HEK293 (cell line): ENCODE results near the gene FIG4.

ENCODE experiments used
- CTCF ChIA-PET: fragments of 350-600 bp; formaldehyde crosslinking; extraction: SDS; loops from one replicate; lab custom pipeline; 2021; ENCODE audit warnings: antibody characterized with exemption; lab: Yijun Ruan, JAX
- POLR2A ChIA-PET: fragments of 300-600 bp; formaldehyde crosslinking; extraction: SDS; loops from one replicate; lab custom pipeline; 2020; ENCODE audit warnings: antibody characterized with exemption, inconsistent platforms; lab: Yijun Ruan, JAX
- H3K27ac ChIP-seq: fragments of 200-500 bp; sonication (Bioruptor generic); 2 replicates; pipeline ENCODE4 v1.5.1; 2014; ENCODE audit warnings: low read depth, low read length, control low read depth, inconsistent platforms; ENCODE audit errors: extremely low read depth
- H3K36me3 ChIP-seq, 2 experiments: fragments of 200-500 bp in 1 of 2; sonication (Bioruptor generic) in 1 of 2; 1 replicate in 1 of 2; 2 replicates in 1 of 2; pipeline ENCODE4 v1.5.1; 2014 to 2017; ENCODE audit warnings: inconsistent platforms in 2 of 2, low read length in 2 of 2; ENCODE audit not compliant: control insufficient read depth in 2 of 2, insufficient read depth in 1 of 2
- H3K4me1 ChIP-seq: fragments of 200-500 bp; sonication (Bioruptor generic); 2 replicates; pipeline ENCODE4 v1.5.1; 2014; ENCODE audit warnings: mild to moderate bottlenecking, low read length, inconsistent platforms; ENCODE audit not compliant: control insufficient read depth, insufficient read depth
- H3K4me3 ChIP-seq: 2 replicates; pipeline ENCODE4 v1.5.1; 2011; ENCODE audit warnings: low read depth, mild to moderate bottlenecking, control low read depth, low read length, moderate library complexity
- H3K9me3 ChIP-seq: fragments of 200-500 bp; sonication (Bioruptor generic); 2 replicates; pipeline ENCODE4 v1.5.1; 2014; ENCODE audit warnings: low read depth, low read length, inconsistent platforms; ENCODE audit not compliant: control insufficient read depth, insufficient read depth
- KLF9 ChIP-seq: fragments of 450-650 bp; formaldehyde crosslinking; IDR thresholded peaks from 2 replicates; pipeline ENCODE4 v1.5.1; 2016; ENCODE audit warnings: missing biosample characterization, missing genetic modification characterization, low read depth
- MYNN ChIP-seq: fragments of 450-650 bp; formaldehyde crosslinking; IDR thresholded peaks from 2 replicates; pipeline ENCODE4 v1.5.1; 2016; ENCODE audit warnings: missing biosample characterization, missing genetic modification characterization, borderline replicate concordance
- OSR2 ChIP-seq: fragments of 450-650 bp; formaldehyde crosslinking; IDR thresholded peaks from 2 replicates; pipeline ENCODE4 v1.5.1; 2016; ENCODE audit warnings: missing biosample characterization, missing genetic modification characterization
- ZBTB7A ChIP-seq: fragments of 450-650 bp; formaldehyde crosslinking; IDR thresholded peaks from 2 replicates; pipeline ENCODE4 v1.5.1; 2016; ENCODE audit warnings: low read depth, missing biosample characterization, missing genetic modification characterization
- ZFP3 ChIP-seq: fragments of 450-650 bp; formaldehyde crosslinking; IDR thresholded peaks from 2 replicates; pipeline ENCODE4 v1.5.1; 2016; ENCODE audit warnings: low read depth, missing biosample characterization, missing genetic modification characterization
- ZNF146 ChIP-seq: fragments of 450-650 bp; formaldehyde crosslinking; IDR thresholded peaks from 2 replicates; pipeline ENCODE4 v1.5.1; 2016; ENCODE audit warnings: missing biosample characterization, missing genetic modification characterization
- ZNF433 ChIP-seq: fragments of 450-650 bp; formaldehyde crosslinking; IDR thresholded peaks from 2 replicates; pipeline ENCODE4 v1.5.1; 2016; ENCODE audit warnings: missing biosample characterization, missing genetic modification characterization, low read depth
- ZNF48 ChIP-seq: fragments of 450-650 bp; formaldehyde crosslinking; IDR thresholded peaks from 2 replicates; pipeline ENCODE4 v1.5.1; 2016; ENCODE audit warnings: missing biosample characterization, missing genetic modification characterization
- ZNF585B ChIP-seq: fragments of 450-650 bp; formaldehyde crosslinking; IDR thresholded peaks from 2 replicates; pipeline ENCODE4 v1.5.1; 2016; ENCODE audit warnings: missing biosample characterization, missing genetic modification characterization
- ZNF610 ChIP-seq: fragments of 450-650 bp; formaldehyde crosslinking; IDR thresholded peaks from 2 replicates; pipeline ENCODE4 v1.5.1; 2016; ENCODE audit warnings: missing biosample characterization, missing genetic modification characterization, borderline replicate concordance
- ZNF701 ChIP-seq: fragments of 450-650 bp; formaldehyde crosslinking; IDR thresholded peaks from 2 replicates; pipeline ENCODE4 v1.5.1; 2016; ENCODE audit warnings: missing biosample characterization, missing genetic modification characterization
- ZSCAN23 ChIP-seq: fragments of 450-650 bp; formaldehyde crosslinking; IDR thresholded peaks from 2 replicates; pipeline ENCODE4 v1.5.1; 2016; ENCODE audit warnings: missing biosample characterization, missing genetic modification characterization
- TF ChIP-seq, protein P1 (sequence below): fragments of 450-650 bp; formaldehyde crosslinking; IDR thresholded peaks from 2 replicates; pipeline ENCODE4 v1.5.1; 2016; ENCODE audit warnings: missing biosample characterization, missing genetic modification characterization
- TF ChIP-seq, protein P2 (sequence below): fragments of 450-650 bp; formaldehyde crosslinking; IDR thresholded peaks from 2 replicates; pipeline ENCODE4 v1.5.1; 2017; ENCODE audit warnings: missing biosample characterization, missing genetic modification characterization
- TF ChIP-seq, protein P3 (sequence below): fragments of 450-650 bp; formaldehyde crosslinking; IDR thresholded peaks from 2 replicates; pipeline ENCODE4 v1.5.1; 2017; ENCODE audit warnings: missing biosample characterization, missing genetic modification characterization
- TF ChIP-seq, protein P4 (sequence below): fragments of 450-650 bp; formaldehyde crosslinking; IDR thresholded peaks from 2 replicates; pipeline ENCODE4 v1.5.0; 2017; ENCODE audit warnings: missing biosample characterization, missing genetic modification characterization, borderline replicate concordance
- TF ChIP-seq, protein P5 (sequence below): fragments of 450-650 bp; formaldehyde crosslinking; IDR thresholded peaks from 2 replicates; pipeline ENCODE4 v1.5.1; 2016; ENCODE audit warnings: missing biosample characterization, missing genetic modification characterization
- TF ChIP-seq, protein P6 (sequence below): fragments of 450-650 bp; formaldehyde crosslinking; IDR thresholded peaks from 2 replicates; pipeline ENCODE4 v1.5.1; 2016; ENCODE audit warnings: missing biosample characterization, missing genetic modification characterization

The FIG4 gene

DNA sequence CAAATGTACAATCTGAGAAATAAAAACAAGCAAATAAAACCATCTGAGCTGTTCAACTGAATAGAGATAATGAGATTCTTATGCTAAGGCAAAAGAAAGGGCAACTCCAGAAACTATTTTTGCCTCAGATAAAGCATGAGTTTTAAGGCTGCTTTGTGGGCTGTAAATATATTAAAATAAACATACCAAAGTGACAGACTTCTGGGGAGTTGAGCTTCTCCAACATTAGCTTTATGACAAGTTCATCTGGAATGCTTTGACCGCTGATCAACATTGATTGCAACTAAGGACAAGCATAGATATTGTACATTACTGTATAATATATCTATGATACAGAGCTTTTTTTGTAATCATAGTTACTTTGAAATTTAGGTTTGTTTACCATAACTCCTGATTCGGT lies 19.4 kb upstream of the FIG4 start:
- no peaks in the 10 kb centered on the region for H3K4me1 ChIP-seq
- TF ChIP-seq ZNF48 (tag by site-specific recombination) = no peak
- TF ChIP-seq, protein P1, sequence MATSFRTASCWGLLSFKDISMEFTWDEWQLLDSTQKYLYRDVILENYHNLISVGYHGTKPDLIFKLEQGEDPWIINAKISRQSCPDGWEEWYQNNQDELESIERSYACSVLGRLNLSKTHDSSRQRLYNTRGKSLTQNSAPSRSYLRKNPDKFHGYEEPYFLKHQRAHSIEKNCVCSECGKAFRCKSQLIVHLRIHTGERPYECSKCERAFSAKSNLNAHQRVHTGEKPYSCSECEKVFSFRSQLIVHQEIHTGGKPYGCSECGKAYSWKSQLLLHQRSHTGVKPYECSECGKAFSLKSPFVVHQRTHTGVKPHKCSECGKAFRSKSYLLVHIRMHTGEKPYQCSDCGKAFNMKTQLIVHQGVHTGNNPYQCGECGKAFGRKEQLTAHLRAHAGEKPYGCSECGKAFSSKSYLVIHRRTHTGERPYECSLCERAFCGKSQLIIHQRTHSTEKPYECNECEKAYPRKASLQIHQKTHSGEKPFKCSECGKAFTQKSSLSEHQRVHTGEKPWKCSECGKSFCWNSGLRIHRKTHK = no peak
- TF ChIP-seq, protein P2, sequence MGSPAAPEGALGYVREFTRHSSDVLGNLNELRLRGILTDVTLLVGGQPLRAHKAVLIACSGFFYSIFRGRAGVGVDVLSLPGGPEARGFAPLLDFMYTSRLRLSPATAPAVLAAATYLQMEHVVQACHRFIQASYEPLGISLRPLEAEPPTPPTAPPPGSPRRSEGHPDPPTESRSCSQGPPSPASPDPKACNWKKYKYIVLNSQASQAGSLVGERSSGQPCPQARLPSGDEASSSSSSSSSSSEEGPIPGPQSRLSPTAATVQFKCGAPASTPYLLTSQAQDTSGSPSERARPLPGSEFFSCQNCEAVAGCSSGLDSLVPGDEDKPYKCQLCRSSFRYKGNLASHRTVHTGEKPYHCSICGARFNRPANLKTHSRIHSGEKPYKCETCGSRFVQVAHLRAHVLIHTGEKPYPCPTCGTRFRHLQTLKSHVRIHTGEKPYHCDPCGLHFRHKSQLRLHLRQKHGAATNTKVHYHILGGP (tag by site-specific recombination) = no peak
- no peak for TF ChIP-seq ZSCAN23
- TF ChIP-seq OSR2 (tag by site-specific recombination) = no peak
- TF ChIP-seq, protein P3, sequence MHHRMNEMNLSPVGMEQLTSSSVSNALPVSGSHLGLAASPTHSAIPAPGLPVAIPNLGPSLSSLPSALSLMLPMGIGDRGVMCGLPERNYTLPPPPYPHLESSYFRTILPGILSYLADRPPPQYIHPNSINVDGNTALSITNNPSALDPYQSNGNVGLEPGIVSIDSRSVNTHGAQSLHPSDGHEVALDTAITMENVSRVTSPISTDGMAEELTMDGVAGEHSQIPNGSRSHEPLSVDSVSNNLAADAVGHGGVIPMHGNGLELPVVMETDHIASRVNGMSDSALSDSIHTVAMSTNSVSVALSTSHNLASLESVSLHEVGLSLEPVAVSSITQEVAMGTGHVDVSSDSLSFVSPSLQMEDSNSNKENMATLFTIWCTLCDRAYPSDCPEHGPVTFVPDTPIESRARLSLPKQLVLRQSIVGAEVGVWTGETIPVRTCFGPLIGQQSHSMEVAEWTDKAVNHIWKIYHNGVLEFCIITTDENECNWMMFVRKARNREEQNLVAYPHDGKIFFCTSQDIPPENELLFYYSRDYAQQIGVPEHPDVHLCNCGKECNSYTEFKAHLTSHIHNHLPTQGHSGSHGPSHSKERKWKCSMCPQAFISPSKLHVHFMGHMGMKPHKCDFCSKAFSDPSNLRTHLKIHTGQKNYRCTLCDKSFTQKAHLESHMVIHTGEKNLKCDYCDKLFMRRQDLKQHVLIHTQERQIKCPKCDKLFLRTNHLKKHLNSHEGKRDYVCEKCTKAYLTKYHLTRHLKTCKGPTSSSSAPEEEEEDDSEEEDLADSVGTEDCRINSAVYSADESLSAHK (tag by site-specific recombination) = no peak
- TF ChIP-seq, protein P4, sequence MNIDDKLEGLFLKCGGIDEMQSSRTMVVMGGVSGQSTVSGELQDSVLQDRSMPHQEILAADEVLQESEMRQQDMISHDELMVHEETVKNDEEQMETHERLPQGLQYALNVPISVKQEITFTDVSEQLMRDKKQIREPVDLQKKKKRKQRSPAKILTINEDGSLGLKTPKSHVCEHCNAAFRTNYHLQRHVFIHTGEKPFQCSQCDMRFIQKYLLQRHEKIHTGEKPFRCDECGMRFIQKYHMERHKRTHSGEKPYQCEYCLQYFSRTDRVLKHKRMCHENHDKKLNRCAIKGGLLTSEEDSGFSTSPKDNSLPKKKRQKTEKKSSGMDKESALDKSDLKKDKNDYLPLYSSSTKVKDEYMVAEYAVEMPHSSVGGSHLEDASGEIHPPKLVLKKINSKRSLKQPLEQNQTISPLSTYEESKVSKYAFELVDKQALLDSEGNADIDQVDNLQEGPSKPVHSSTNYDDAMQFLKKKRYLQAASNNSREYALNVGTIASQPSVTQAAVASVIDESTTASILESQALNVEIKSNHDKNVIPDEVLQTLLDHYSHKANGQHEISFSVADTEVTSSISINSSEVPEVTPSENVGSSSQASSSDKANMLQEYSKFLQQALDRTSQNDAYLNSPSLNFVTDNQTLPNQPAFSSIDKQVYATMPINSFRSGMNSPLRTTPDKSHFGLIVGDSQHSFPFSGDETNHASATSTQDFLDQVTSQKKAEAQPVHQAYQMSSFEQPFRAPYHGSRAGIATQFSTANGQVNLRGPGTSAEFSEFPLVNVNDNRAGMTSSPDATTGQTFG = no peak
- TF ChIP-seq, protein P5, sequence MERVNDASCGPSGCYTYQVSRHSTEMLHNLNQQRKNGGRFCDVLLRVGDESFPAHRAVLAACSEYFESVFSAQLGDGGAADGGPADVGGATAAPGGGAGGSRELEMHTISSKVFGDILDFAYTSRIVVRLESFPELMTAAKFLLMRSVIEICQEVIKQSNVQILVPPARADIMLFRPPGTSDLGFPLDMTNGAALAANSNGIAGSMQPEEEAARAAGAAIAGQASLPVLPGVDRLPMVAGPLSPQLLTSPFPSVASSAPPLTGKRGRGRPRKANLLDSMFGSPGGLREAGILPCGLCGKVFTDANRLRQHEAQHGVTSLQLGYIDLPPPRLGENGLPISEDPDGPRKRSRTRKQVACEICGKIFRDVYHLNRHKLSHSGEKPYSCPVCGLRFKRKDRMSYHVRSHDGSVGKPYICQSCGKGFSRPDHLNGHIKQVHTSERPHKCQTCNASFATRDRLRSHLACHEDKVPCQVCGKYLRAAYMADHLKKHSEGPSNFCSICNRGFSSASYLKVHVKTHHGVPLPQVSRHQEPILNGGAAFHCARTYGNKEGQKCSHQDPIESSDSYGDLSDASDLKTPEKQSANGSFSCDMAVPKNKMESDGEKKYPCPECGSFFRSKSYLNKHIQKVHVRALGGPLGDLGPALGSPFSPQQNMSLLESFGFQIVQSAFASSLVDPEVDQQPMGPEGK (tag by site-specific recombination) = no peak
- no peak for TF ChIP-seq KLF9 (tag by site-specific recombination)
- TF ChIP-seq ZNF433 (tag by site-specific recombination) = no peak
- no peak for TF ChIP-seq MYNN (tag by site-specific recombination)
- no peak for TF ChIP-seq ZNF585B (tag by site-specific recombination)
- TF ChIP-seq ZFP3 (tag by site-specific recombination) = no peak
- TF ChIP-seq ZNF146 = no peak
- no peak for TF ChIP-seq ZNF610 (tag by site-specific recombination)
- no peak for TF ChIP-seq ZBTB7A (tag by site-specific recombination)
- TF ChIP-seq ZNF701 (tag by site-specific recombination) = no peak
- TF ChIP-seq, protein P6, sequence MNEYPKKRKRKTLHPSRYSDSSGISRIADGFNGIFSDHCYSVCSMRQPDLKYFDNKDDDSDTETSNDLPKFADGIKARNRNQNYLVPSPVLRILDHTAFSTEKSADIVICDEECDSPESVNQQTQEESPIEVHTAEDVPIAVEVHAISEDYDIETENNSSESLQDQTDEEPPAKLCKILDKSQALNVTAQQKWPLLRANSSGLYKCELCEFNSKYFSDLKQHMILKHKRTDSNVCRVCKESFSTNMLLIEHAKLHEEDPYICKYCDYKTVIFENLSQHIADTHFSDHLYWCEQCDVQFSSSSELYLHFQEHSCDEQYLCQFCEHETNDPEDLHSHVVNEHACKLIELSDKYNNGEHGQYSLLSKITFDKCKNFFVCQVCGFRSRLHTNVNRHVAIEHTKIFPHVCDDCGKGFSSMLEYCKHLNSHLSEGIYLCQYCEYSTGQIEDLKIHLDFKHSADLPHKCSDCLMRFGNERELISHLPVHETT (tag by site-specific recombination) = no peak
- no peak overlapping the region for H3K27ac ChIP-seq
- POLR2A ChIA-PET = no interaction called here
- H3K36me3 ChIP-seq = no peaks in the 10 kb centered on the region
- H3K4me3 ChIP-seq = no peak overlapping the region
- H3K9me3 ChIP-seq = no peaks in the 10 kb centered on the region
- CTCF ChIA-PET = interaction anchor here (0.6 kb wide), 1 partner anchor 558 kb away, joined by 5 read pairs; no protein-coding TSS in a partner anchor
